Progenitor cell of endocrine pancreas (in vitro differentiated cells): ENCODE data around the gene PDE6B. TPM values are rescaled to one million over a fixed set of nuclear protein-coding genes. Genes with fewer than 3 reads are reported as not detected.

Experiments used
- DNase-seq: peaks from one replicate; pipeline ENCODE4 v3.0.0; 2021; ENCODE audit warnings: low spot score; ENCODE audit not compliant: unreplicated experiment
- H3K27ac Mint-ChIP-seq: 2 replicates; pipeline ENCODE4 v1.8.0; 2021; ENCODE audit warnings: mild to moderate bottlenecking, moderate library complexity, mixed read lengths
- H3K27me3 Mint-ChIP-seq: 2 replicates; pipeline ENCODE4 v1.8.0; 2021; ENCODE audit warnings: mixed read lengths
- H3K36me3 Mint-ChIP-seq: 2 replicates; pipeline ENCODE4 v1.8.0; 2022; ENCODE audit warnings: mixed read lengths; ENCODE audit not compliant: insufficient read depth
- H3K4me1 Mint-ChIP-seq: 2 replicates; pipeline ENCODE4 v1.8.0; 2021; ENCODE audit warnings: low read depth, mixed read lengths
- H3K4me3 Mint-ChIP-seq: 2 replicates; pipeline ENCODE4 v1.8.0; 2021; ENCODE audit warnings: low read depth, mild to moderate bottlenecking, moderate library complexity, mixed read lengths
- H3K9me3 Mint-ChIP-seq: 2 replicates; pipeline ENCODE4 v1.8.0; 2021; ENCODE audit warnings: low read depth, mixed read lengths
- total RNA-seq: library from RNA; stranded (reverse); gene quantifications from 2 replicates; pipeline ENCODE4 v1.2.1, GENCODE V29; 2021
- TF ChIP-seq, protein P1 (sequence below): fragments of 200-600 bp; sonication (generic); IDR thresholded peaks from one replicate; pipeline ENCODE4 v1.5.0; 2021; ENCODE audit warnings: antibody characterized with exemption, mild to moderate bottlenecking; ENCODE audit not compliant: unreplicated experiment

The PDE6B gene
- total RNA-seq, 1 donor from 2014 or later: 10.4 TPM

DNA sequence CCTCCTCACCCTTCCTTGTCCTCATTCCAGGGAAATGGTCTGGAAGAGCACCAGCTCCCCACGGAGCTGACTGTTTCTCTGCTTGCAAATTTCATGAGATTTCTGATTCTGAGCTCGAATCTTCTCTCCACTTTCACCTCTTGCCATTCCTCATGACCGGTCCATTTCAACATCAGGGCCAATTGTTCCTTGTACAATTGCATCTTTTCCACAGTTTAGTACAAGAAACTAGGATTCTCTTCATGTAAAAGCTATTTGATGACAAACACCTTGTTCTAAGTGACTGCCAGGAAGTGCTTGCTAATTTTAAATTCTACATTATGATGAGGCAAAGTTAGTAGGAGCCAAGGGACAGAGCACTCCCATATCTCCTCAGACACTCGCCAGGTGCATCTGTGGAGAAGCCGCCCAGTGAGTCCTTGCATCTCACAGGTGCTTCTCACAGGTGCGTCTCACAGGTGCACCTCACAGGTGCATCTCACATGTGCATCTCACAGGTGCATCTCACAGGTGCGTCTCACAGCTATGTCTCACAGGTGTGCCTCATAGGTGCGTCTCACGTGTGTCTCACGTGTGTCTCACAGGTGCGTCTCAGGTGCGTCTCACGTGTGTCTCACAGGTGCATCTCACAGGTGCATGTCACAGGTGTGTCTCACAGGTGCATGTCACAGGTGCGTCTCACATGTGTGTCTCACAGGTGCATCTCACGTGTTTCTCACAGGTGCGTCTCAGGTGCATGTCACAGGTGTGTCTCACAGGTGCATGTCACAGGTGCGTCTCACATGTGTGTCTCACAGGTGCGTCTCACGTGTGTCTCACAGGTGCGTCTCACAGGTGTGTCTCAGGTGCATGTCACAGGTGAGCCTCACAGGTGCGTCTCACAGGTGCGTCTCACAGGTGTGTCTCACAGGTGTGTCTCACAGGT lies 3.0 kb upstream of the PDE6B start:
- H3K4me3 Mint-ChIP-seq: no peak overlapping the region
- TF ChIP-seq, protein P1, sequence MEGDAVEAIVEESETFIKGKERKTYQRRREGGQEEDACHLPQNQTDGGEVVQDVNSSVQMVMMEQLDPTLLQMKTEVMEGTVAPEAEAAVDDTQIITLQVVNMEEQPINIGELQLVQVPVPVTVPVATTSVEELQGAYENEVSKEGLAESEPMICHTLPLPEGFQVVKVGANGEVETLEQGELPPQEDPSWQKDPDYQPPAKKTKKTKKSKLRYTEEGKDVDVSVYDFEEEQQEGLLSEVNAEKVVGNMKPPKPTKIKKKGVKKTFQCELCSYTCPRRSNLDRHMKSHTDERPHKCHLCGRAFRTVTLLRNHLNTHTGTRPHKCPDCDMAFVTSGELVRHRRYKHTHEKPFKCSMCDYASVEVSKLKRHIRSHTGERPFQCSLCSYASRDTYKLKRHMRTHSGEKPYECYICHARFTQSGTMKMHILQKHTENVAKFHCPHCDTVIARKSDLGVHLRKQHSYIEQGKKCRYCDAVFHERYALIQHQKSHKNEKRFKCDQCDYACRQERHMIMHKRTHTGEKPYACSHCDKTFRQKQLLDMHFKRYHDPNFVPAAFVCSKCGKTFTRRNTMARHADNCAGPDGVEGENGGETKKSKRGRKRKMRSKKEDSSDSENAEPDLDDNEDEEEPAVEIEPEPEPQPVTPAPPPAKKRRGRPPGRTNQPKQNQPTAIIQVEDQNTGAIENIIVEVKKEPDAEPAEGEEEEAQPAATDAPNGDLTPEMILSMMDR: no peak
- H3K9me3 Mint-ChIP-seq: no peaks in the 10 kb centered on the region
- H3K27ac Mint-ChIP-seq: no peak overlapping the region
- no peaks in the 10 kb centered on the region for H3K36me3 Mint-ChIP-seq
- peaks cover 3% of the 10 kb centered on the region for H3K4me1 Mint-ChIP-seq
- H3K27me3 Mint-ChIP-seq: peaks cover 35% of the 10 kb centered on the region
- DNase-seq: no peak

DNA sequence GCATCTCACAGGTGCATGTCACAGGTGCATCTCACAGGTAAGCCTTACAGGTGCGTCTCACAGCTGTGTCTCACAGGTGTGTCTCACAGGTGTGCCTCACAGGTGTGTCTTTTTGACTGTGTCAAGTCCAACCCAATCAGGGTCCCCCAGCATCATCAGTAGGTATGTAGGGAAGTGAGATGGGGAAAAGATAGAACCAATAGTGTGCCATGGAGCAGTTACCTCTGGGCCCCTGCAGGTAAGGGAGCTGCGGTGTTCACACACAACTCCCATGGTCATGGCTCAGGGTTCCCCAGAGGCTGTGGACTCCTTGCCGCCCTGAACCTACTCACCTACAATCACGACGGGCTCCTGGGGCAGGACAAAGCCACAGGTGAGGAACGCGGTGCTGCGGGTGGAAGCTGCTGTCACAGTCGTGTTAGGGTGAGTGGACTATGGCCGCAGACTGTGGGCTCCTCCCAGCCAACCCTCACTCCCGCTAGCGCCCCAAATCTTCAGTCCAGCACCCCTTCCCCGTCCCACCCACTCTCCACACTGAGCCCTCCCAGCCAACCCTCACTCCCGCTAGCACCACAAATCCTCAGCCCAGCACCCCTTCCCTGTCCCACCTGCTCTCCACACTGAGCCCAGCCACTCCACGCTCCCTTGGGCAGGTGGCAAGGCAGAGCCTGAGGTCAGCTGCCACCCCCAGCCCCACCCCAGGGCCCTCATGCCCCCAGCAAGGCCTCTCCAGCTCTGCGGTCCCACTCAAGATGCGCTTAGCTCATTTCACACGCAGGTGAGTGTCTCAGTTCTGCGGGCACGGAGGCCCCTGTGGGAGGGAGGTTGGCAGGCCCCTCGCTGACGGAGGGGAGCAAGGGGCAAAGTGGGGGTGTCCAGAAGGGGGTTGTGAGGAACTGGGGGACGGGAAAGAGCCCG lies 2.1 kb upstream of the PDE6B start:
- TF ChIP-seq, protein P1: no peak
- H3K27me3 Mint-ChIP-seq: peaks cover 32% of the 10 kb centered on the region
- no peak overlapping the region for H3K27ac Mint-ChIP-seq
- H3K9me3 Mint-ChIP-seq: no peaks in the 10 kb centered on the region
- no peak for DNase-seq
- no peaks in the 10 kb centered on the region for H3K4me1 Mint-ChIP-seq
- H3K4me3 Mint-ChIP-seq: no peak overlapping the region
- no peaks in the 10 kb centered on the region for H3K36me3 Mint-ChIP-seq

DNA sequence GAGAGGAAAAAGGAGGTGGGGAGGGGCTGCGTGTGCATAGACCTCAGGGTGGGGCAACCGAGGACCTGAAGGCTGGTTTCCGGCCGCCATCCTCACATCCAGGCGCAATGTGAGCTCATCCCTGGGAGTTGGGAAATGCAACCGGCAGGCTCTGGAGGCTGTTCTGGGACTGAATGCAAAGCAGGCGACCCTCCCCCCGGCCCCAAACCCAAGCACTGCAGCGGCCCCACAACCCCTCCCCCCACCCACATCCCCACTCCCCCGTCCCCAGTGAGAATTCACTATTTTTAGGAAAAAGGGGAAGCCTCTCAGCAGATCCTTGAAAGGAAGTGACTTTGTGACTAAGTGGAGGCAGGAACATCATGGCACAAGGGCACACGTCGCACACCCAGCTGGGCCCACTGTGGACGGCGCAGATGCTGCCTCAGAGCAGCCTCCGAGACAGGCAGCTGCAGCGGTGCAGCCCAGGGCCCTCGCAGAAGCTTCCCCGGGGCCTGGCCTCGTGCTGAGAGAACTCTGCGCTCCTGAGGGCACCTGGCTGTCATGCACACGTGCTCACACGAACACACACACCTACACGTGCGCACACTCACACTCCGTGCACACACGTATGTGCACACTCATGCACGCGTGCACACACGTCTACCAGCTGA lies 1.3 kb upstream of the PDE6B start:
- no peak for DNase-seq
- H3K9me3 Mint-ChIP-seq: no peaks in the 10 kb centered on the region
- no peaks in the 10 kb centered on the region for H3K4me1 Mint-ChIP-seq
- TF ChIP-seq, protein P1: no peak
- no peak overlapping the region for H3K4me3 Mint-ChIP-seq
- H3K27ac Mint-ChIP-seq: no peak overlapping the region
- no peaks in the 10 kb centered on the region for H3K36me3 Mint-ChIP-seq
- H3K27me3 Mint-ChIP-seq: peaks cover 32% of the 10 kb centered on the region

DNA sequence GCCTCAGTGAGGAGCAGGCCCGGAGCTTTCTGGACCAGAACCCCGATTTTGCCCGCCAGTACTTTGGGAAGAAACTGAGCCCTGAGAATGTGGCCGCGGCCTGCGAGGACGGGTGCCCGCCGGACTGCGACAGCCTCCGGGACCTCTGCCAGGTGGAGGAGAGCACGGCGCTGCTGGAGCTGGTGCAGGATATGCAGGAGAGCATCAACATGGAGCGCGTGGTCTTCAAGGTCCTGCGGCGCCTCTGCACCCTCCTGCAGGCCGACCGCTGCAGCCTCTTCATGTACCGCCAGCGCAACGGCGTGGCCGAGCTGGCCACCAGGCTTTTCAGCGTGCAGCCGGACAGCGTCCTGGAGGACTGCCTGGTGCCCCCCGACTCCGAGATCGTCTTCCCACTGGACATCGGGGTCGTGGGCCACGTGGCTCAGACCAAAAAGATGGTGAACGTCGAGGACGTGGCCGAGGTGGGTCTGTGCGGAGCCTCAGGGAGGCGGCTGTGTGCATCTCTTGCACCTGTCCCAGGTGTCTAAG lies 323 bp downstream of the PDE6B start:
- Mint-ChIP-seq H3K9me3 (no peaks in the 10 kb centered on the region), H3K27me3 (peaks cover 23% of the 10 kb centered on the region), H3K4me1 (peaks cover 6% of the 10 kb centered on the region), H3K4me3 (no peak overlapping the region), H3K27ac (no peak overlapping the region), H3K36me3 (no peaks in the 10 kb centered on the region)
- TF ChIP-seq, protein P1: no peak
- no peak for DNase-seq
